Astrocyte (in vitro differentiated cells and primary cell): ENCODE measurements around the gene SPACA7.

Source experiments
- CTCF ChIP-seq: IDR thresholded peaks from 2 replicates; pipeline ENCODE4 v1.5.1; 2011; ENCODE audit warnings: low read depth, mild to moderate bottlenecking, inconsistent platforms, low read length, moderate library complexity; ENCODE audit not compliant: insufficient read depth
- EZH2 ChIP-seq: IDR thresholded peaks from 2 replicates; pipeline ENCODE4 v1.6.1; 2012; ENCODE audit warnings: mild to moderate bottlenecking, low read length, inconsistent platforms; ENCODE audit not compliant: insufficient read depth

- TF ChIP-seq CTCF (no peak), EZH2 (no peak)
These were observed 62.4 kb downstream of the SPACA7 start for GRCh38 chr13:112438515-112438914.
